Measurements from ENCODE around the gene TRA2A. TPM values are rescaled to one million over a fixed set of nuclear protein-coding genes. Genes with fewer than 3 reads are reported as not detected.

Gene TRA2A
- total and polyA plus RNA-seq, 9 of the 15 experiments (the other 6 are each of a cell fraction or from before 2014, with no cell fraction given), result 22.7 to 210 (median 73.9) TPM

GRCh38 chr7:23470330-23471105, 61.3 kb downstream of the TRA2A start, which contains the start of gene IGF2BP3 (continued):
- TF ChIP-seq, protein P1, sequence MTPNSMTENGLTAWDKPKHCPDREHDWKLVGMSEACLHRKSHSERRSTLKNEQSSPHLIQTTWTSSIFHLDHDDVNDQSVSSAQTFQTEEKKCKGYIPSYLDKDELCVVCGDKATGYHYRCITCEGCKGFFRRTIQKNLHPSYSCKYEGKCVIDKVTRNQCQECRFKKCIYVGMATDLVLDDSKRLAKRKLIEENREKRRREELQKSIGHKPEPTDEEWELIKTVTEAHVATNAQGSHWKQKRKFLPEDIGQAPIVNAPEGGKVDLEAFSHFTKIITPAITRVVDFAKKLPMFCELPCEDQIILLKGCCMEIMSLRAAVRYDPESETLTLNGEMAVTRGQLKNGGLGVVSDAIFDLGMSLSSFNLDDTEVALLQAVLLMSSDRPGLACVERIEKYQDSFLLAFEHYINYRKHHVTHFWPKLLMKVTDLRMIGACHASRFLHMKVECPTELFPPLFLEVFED (CRISPR knock-in tag; conservative IDR thresholded peaks at IDR 0.05), result peak; percentile 57; the same call in 1 of the 2 replicates
- peak; percentile 75 for TF ChIP-seq EGR1 (conservative IDR thresholded peaks at IDR 0.05)
- TF ChIP-seq ZNF717 (CRISPR knock-in tag; IDR thresholded peaks at IDR 0.05), result no peak
- no peak for TF ChIP-seq C11orf30 (IDR thresholded peaks at IDR 0.05; ENCODE audit: low read depth)
- no peak for TF ChIP-seq ZNF174 (CRISPR knock-in tag; IDR thresholded peaks at IDR 0.05)
- TF ChIP-seq IRF2 (CRISPR knock-in tag; IDR thresholded peaks at IDR 0.05), result no peak
- TF ChIP-seq ZSCAN32 (CRISPR knock-in tag; IDR thresholded peaks at IDR 0.05), result no peak
- no peak for TF ChIP-seq SAFB (IDR thresholded peaks at IDR 0.05; ENCODE audit: borderline replicate concordance, low read depth, low read length)
- TF ChIP-seq, protein P2, sequence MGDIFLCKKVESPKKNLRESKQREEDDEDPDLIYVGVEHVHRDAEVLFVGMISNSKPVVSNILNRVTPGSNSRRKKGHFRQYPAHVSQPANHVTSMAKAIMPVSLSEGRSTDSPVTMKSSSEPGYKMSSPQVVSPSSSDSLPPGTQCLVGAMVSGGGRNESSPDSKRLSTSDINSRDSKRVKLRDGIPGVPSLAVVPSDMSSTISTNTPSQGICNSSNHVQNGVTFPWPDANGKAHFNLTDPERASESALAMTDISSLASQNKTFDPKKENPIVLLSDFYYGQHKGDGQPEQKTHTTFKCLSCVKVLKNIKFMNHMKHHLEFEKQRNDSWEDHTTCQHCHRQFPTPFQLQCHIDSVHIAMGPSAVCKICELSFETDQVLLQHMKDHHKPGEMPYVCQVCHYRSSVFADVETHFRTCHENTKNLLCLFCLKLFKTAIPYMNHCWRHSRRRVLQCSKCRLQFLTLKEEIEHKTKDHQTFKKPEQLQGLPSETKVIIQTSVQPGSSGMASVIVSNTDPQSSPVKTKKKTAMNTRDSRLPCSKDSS (IDR thresholded peaks at IDR 0.05; ENCODE audit: low read depth, partially characterized antibody), result no peak
- TF ChIP-seq ARID4B (CRISPR knock-in tag; IDR thresholded peaks at IDR 0.05), result peak; percentile 66
- TF ChIP-seq ZNF197 (CRISPR knock-in tag; IDR thresholded peaks at IDR 0.05; ENCODE audit: low read depth), result 0 out of 2 replicates have a peak, but pooled peaks have one; percentile 14
- peak; percentile 36; the same call in 1 of the 2 replicates for TF ChIP-seq KLF16 (IDR thresholded peaks at IDR 0.05)
- TF ChIP-seq FOXM1 (IDR thresholded peaks at IDR 0.05; ENCODE audit: low read depth), result peak; percentile 89
- TF ChIP-seq FOXM1 (CRISPR knock-in tag; IDR thresholded peaks at IDR 0.05; ENCODE audit: low read depth), result no peak
- peak; percentile 95 for TF ChIP-seq CXXC5 (CRISPR knock-in tag; IDR thresholded peaks at IDR 0.05)
- no peak for TF ChIP-seq NFIX (CRISPR knock-in tag; IDR thresholded peaks at IDR 0.05; ENCODE audit: low read depth)
- TF ChIP-seq ZNF384 (IDR thresholded peaks at IDR 0.05; ENCODE audit: low read depth, low read length), result peak; percentile 81; the same call in 1 of the 2 replicates
- 0 out of 4 replicates have a peak, but pooled peaks of 1 of the 2 experiments have one; percentile 37 for TF ChIP-seq SRF (CRISPR knock-in tag; IDR thresholded peaks at IDR 0.05)
- TF ChIP-seq CAMTA2 (CRISPR knock-in tag; conservative IDR thresholded peaks at IDR 0.05), result no peak

Data from K562 (cell line).